Tibial nerve (tissue), 4 donors: Measurements from ENCODE around the gene GPC5.

Source experiments
- EP300 ChIP-seq, 2 donors: sonication (generic); formaldehyde crosslinking; IDR thresholded peaks; one replicate each; pipeline ENCODE4 v1.6.1; 2017; ENCODE audit warnings: antibody characterized with exemption in 2 of 2, mild to moderate bottlenecking in 1 of 2
- POLR2A ChIP-seq, 2 donors: fragments of 450-650 bp; IDR thresholded peaks; one replicate each; pipeline ENCODE4 v1.6.1; 2017; ENCODE audit warnings: antibody characterized with exemption in 2 of 2, mild to moderate bottlenecking in 2 of 2, moderate library complexity in 2 of 2
- TF ChIP-seq, protein P1 (sequence below), 5 experiments: fragments of 200-600 bp in 3 of 5; fragments of 450-650 bp in 2 of 5; sonication (generic) in 3 of 5; IDR thresholded peaks; one replicate each; pipeline ENCODE4 v1.5.1; 2016 to 2019; ENCODE audit warnings: antibody characterized with exemption in 5 of 5, mild to moderate bottlenecking in 3 of 5, moderate library complexity in 2 of 5

- TF ChIP-seq, protein P1, sequence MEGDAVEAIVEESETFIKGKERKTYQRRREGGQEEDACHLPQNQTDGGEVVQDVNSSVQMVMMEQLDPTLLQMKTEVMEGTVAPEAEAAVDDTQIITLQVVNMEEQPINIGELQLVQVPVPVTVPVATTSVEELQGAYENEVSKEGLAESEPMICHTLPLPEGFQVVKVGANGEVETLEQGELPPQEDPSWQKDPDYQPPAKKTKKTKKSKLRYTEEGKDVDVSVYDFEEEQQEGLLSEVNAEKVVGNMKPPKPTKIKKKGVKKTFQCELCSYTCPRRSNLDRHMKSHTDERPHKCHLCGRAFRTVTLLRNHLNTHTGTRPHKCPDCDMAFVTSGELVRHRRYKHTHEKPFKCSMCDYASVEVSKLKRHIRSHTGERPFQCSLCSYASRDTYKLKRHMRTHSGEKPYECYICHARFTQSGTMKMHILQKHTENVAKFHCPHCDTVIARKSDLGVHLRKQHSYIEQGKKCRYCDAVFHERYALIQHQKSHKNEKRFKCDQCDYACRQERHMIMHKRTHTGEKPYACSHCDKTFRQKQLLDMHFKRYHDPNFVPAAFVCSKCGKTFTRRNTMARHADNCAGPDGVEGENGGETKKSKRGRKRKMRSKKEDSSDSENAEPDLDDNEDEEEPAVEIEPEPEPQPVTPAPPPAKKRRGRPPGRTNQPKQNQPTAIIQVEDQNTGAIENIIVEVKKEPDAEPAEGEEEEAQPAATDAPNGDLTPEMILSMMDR (IDR thresholded peaks at IDR 0.05): no peak
- TF ChIP-seq EP300 (IDR thresholded peaks at IDR 0.05) (no peak), POLR2A (IDR thresholded peaks at IDR 0.05) (no peak)
These were observed 1101.8 kb downstream of the GPC5 start for GRCh38 chr13:92500192-92500591.
